Keratinocyte (primary cell): ENCODE measurements around the gene OXSR1.

Experiments used
- CTCF ChIP-seq, 3 experiments: IDR thresholded peaks in 1 of 3; conservative IDR thresholded peaks in 1 of 3; optimal IDR thresholded peaks in 1 of 3; 2 replicates in 2 of 3; 3 replicates in 1 of 3; pipeline versions ENCODE3 to v1.5.1; 2011; ENCODE audit warnings: low read length in 3 of 3, mild to moderate bottlenecking in 3 of 3, moderate library complexity in 2 of 3, control low read depth in 1 of 3, inconsistent platforms in 1 of 3; ENCODE audit not compliant: insufficient read depth in 2 of 3; ENCODE audit errors: extremely low read depth in 1 of 3
- EZH2 ChIP-seq: IDR thresholded peaks from one replicate; pipeline ENCODE4 v1.6.1; 2012; ENCODE audit warnings: inconsistent platforms, mild to moderate bottlenecking, low read length, moderate library complexity

- TF ChIP-seq CTCF (optimal IDR thresholded peaks at IDR 0.05 in 1 of 3, IDR thresholded peaks at IDR 0.05 in 1 of 3, conservative IDR thresholded peaks at IDR 0.05 in 1 of 3; ENCODE audit: extremely low read depth in 1 of 3, insufficient read depth in 2 of 3, low read length in 3 of 3), result no peak
- TF ChIP-seq EZH2, result no peak
Measured at GRCh38 chr3:38130631-38131065, 34.7 kb upstream of the OXSR1 start.
